ENCODE results near the gene CSTB.

Gene CSTB

DNA sequence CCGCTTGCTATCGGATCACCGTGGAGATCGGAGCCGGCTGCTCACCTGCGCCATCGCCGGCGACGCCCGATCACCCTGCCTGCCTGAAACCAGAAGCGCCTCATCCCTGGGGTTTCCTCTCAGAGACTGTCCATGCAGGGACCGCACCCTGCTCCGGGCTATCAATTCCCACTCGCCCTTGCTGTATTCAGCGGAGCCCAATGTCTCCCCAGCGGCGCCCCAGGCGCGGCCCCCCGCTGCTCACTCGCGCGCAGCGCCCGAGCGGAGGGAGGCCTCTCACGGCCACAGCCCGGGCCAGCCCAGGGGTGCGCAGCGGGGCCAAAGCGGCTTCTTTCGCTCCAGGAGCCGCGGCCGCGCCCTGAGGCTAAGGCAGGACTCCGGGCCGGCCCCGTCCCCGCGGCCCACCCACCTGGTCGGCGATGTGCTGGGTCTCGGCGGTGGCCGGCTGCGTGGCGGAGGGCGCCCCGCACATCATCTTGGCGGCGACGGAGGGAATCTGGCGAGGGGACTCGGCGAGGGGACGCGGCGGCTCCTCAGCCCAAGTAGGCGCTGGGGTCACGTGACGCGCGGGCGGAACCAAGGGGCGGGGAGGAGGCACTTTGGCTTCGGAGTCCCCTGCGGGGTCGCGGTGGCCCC is at the start of gene CSTB (continued):
- TF ChIP-seq, protein P1, sequence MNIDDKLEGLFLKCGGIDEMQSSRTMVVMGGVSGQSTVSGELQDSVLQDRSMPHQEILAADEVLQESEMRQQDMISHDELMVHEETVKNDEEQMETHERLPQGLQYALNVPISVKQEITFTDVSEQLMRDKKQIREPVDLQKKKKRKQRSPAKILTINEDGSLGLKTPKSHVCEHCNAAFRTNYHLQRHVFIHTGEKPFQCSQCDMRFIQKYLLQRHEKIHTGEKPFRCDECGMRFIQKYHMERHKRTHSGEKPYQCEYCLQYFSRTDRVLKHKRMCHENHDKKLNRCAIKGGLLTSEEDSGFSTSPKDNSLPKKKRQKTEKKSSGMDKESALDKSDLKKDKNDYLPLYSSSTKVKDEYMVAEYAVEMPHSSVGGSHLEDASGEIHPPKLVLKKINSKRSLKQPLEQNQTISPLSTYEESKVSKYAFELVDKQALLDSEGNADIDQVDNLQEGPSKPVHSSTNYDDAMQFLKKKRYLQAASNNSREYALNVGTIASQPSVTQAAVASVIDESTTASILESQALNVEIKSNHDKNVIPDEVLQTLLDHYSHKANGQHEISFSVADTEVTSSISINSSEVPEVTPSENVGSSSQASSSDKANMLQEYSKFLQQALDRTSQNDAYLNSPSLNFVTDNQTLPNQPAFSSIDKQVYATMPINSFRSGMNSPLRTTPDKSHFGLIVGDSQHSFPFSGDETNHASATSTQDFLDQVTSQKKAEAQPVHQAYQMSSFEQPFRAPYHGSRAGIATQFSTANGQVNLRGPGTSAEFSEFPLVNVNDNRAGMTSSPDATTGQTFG (tag by site-specific recombination; IDR thresholded peaks at IDR 0.05; ENCODE audit: borderline replicate concordance) = no peak
- TF ChIP-seq ZNF354C (tag by site-specific recombination; IDR thresholded peaks at IDR 0.05; ENCODE audit: borderline replicate concordance, low read depth) = no peak
- TF ChIP-seq ZNF138 (tag by site-specific recombination; IDR thresholded peaks at IDR 0.05; ENCODE audit: borderline replicate concordance) = no peak
- no peak for TF ChIP-seq ZNF24 (tag by site-specific recombination; IDR thresholded peaks at IDR 0.05)
- TF ChIP-seq, protein P2, sequence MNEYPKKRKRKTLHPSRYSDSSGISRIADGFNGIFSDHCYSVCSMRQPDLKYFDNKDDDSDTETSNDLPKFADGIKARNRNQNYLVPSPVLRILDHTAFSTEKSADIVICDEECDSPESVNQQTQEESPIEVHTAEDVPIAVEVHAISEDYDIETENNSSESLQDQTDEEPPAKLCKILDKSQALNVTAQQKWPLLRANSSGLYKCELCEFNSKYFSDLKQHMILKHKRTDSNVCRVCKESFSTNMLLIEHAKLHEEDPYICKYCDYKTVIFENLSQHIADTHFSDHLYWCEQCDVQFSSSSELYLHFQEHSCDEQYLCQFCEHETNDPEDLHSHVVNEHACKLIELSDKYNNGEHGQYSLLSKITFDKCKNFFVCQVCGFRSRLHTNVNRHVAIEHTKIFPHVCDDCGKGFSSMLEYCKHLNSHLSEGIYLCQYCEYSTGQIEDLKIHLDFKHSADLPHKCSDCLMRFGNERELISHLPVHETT (tag by site-specific recombination; IDR thresholded peaks at IDR 0.05) = no peak
- peak; percentile 73; the same call in 1 of the 2 replicates for TF ChIP-seq ZNF184 (tag by site-specific recombination; IDR thresholded peaks at IDR 0.05)
- no peak for TF ChIP-seq ZNF626 (tag by site-specific recombination; IDR thresholded peaks at IDR 0.05)
- TF ChIP-seq ZNF112 (tag by site-specific recombination; IDR thresholded peaks at IDR 0.05) = no peak
- TF ChIP-seq ZNF843 (tag by site-specific recombination; IDR thresholded peaks at IDR 0.05) = no peak
- TF ChIP-seq, protein P3, sequence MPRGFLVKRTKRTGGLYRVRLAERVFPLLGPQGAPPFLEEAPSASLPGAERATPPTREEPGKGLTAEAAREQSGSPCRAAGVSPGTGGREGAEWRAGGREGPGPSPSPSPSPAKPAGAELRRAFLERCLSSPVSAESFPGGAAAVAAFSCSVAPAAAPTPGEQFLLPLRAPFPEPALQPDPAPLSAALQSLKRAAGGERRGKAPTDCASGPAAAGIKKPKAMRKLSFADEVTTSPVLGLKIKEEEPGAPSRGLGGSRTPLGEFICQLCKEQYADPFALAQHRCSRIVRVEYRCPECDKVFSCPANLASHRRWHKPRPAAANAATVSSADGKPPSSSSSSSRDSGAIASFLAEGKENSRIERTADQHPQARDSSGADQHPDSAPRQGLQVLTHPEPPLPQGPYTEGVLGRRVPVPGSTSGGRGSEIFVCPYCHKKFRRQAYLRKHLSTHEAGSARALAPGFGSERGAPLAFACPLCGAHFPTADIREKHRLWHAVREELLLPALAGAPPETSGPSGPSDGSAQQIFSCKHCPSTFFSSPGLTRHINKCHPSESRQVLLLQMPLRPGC (tag by site-specific recombination; IDR thresholded peaks at IDR 0.05) = no peak
- no peak for TF ChIP-seq OSR2 (tag by site-specific recombination; IDR thresholded peaks at IDR 0.05)
- TF ChIP-seq ZNF416 (tag by site-specific recombination; IDR thresholded peaks at IDR 0.05) = no peak
- no peak for TF ChIP-seq HOXC10 (CRISPR knock-in tag; IDR thresholded peaks at IDR 0.05)
- TF ChIP-seq ZNF791 (tag by site-specific recombination; IDR thresholded peaks at IDR 0.05) = peak; percentile 67; the same call in 1 of the 2 replicates
- TF ChIP-seq ZNF654 (tag by site-specific recombination; IDR thresholded peaks at IDR 0.05; ENCODE audit: low read depth) = no peak
- TF ChIP-seq ZNF121 (tag by site-specific recombination; IDR thresholded peaks at IDR 0.05) = no peak
- TF ChIP-seq BCL11A (tag by site-specific recombination; IDR thresholded peaks at IDR 0.05; ENCODE audit: low read depth) = no peak
- TF ChIP-seq, protein P4, sequence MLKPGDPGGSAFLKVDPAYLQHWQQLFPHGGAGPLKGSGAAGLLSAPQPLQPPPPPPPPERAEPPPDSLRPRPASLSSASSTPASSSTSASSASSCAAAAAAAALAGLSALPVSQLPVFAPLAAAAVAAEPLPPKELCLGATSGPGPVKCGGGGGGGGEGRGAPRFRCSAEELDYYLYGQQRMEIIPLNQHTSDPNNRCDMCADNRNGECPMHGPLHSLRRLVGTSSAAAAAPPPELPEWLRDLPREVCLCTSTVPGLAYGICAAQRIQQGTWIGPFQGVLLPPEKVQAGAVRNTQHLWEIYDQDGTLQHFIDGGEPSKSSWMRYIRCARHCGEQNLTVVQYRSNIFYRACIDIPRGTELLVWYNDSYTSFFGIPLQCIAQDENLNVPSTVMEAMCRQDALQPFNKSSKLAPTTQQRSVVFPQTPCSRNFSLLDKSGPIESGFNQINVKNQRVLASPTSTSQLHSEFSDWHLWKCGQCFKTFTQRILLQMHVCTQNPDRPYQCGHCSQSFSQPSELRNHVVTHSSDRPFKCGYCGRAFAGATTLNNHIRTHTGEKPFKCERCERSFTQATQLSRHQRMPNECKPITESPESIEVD (tag by site-specific recombination; IDR thresholded peaks at IDR 0.05) = no peak
- TF ChIP-seq, protein P5, sequence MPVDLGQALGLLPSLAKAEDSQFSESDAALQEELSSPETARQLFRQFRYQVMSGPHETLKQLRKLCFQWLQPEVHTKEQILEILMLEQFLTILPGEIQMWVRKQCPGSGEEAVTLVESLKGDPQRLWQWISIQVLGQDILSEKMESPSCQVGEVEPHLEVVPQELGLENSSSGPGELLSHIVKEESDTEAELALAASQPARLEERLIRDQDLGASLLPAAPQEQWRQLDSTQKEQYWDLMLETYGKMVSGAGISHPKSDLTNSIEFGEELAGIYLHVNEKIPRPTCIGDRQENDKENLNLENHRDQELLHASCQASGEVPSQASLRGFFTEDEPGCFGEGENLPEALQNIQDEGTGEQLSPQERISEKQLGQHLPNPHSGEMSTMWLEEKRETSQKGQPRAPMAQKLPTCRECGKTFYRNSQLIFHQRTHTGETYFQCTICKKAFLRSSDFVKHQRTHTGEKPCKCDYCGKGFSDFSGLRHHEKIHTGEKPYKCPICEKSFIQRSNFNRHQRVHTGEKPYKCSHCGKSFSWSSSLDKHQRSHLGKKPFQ (tag by site-specific recombination; IDR thresholded peaks at IDR 0.05) = no peak
- no peak for TF ChIP-seq ZNF837 (tag by site-specific recombination; IDR thresholded peaks at IDR 0.05)
- TF ChIP-seq, protein P6, sequence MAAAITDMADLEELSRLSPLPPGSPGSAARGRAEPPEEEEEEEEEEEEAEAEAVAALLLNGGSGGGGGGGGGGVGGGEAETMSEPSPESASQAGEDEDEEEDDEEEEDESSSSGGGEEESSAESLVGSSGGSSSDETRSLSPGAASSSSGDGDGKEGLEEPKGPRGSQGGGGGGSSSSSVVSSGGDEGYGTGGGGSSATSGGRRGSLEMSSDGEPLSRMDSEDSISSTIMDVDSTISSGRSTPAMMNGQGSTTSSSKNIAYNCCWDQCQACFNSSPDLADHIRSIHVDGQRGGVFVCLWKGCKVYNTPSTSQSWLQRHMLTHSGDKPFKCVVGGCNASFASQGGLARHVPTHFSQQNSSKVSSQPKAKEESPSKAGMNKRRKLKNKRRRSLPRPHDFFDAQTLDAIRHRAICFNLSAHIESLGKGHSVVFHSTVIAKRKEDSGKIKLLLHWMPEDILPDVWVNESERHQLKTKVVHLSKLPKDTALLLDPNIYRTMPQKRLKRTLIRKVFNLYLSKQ (tag by site-specific recombination; IDR thresholded peaks at IDR 0.05; ENCODE audit: borderline replicate concordance) = no peak
- TF ChIP-seq ZBTB48 (tag by site-specific recombination; IDR thresholded peaks at IDR 0.05) = peak; percentile 46
- no peak for TF ChIP-seq ZNF510 (tag by site-specific recombination; IDR thresholded peaks at IDR 0.05; ENCODE audit: insufficient replicate concordance)
- 0 out of 2 replicates have a peak, but pooled peaks have one; percentile 21 for TF ChIP-seq ZNF677 (tag by site-specific recombination; IDR thresholded peaks at IDR 0.05)
- no peak for TF ChIP-seq ZNF555 (tag by site-specific recombination; conservative IDR thresholded peaks at IDR 0.05)
